Lower leg skin (tissue), 3 donors: ENCODE results near the gene SP100.

Experiments
- POLR2A ChIP-seq, 2 donors: fragments of 450-650 bp; IDR thresholded peaks; one replicate each; pipeline ENCODE4 v1.6.1; 2016 to 2017; ENCODE audit warnings: antibody characterized with exemption in 2 of 2, mild to moderate bottlenecking in 1 of 2, moderate library complexity in 1 of 2
- TF ChIP-seq, protein P1 (sequence below), 3 donors: fragments of 450-650 bp; IDR thresholded peaks; one replicate each; pipeline ENCODE4 v1.5.1; 2016; ENCODE audit warnings: antibody characterized with exemption in 3 of 3, mild to moderate bottlenecking in 3 of 3, moderate library complexity in 2 of 3

- TF ChIP-seq, protein P1, sequence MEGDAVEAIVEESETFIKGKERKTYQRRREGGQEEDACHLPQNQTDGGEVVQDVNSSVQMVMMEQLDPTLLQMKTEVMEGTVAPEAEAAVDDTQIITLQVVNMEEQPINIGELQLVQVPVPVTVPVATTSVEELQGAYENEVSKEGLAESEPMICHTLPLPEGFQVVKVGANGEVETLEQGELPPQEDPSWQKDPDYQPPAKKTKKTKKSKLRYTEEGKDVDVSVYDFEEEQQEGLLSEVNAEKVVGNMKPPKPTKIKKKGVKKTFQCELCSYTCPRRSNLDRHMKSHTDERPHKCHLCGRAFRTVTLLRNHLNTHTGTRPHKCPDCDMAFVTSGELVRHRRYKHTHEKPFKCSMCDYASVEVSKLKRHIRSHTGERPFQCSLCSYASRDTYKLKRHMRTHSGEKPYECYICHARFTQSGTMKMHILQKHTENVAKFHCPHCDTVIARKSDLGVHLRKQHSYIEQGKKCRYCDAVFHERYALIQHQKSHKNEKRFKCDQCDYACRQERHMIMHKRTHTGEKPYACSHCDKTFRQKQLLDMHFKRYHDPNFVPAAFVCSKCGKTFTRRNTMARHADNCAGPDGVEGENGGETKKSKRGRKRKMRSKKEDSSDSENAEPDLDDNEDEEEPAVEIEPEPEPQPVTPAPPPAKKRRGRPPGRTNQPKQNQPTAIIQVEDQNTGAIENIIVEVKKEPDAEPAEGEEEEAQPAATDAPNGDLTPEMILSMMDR (IDR thresholded peaks at IDR 0.05), result no peak
- TF ChIP-seq POLR2A (IDR thresholded peaks at IDR 0.05), result no peak
These were observed 39.1 kb downstream of the SP100 start for GRCh38 chr2:230455005-230455684.
